Trophoblast cell (in vitro differentiated cells and primary cell): ENCODE results near the gene CLTB.

ENCODE experiments used
- DNase-seq, 2 donors: peaks; one replicate each; pipeline ENCODE4 v3.0.0-alpha.2; 2016
- H2AFZ ChIP-seq: 2 replicates; pipeline ENCODE4 v1.6.1; 2013; ENCODE audit warnings: low read length, moderate library complexity, mild to moderate bottlenecking; ENCODE audit not compliant: insufficient read depth, poor library complexity
- H2AK5ac ChIP-seq: 2 replicates; pipeline ENCODE4 v1.6.1; 2013; ENCODE audit warnings: mild to moderate bottlenecking, low read length
- H2BK120ac ChIP-seq: 2 replicates; pipeline ENCODE4 v1.6.1; 2013; ENCODE audit warnings: low read length, mild to moderate bottlenecking, moderate library complexity; ENCODE audit not compliant: insufficient read depth, poor library complexity
- H2BK12ac ChIP-seq: 2 replicates; pipeline ENCODE4 v1.6.1; 2013; ENCODE audit warnings: mild to moderate bottlenecking, low read length, moderate library complexity
- H2BK5ac ChIP-seq: 2 replicates; pipeline ENCODE4 v1.6.1; 2013; ENCODE audit warnings: low read length, low read depth, moderate library complexity, mild to moderate bottlenecking; ENCODE audit not compliant: poor library complexity
- H3K14ac ChIP-seq: 2 replicates; pipeline ENCODE4 v1.6.1; 2013; ENCODE audit warnings: mild to moderate bottlenecking, low read length
- H3K18ac ChIP-seq: 2 replicates; pipeline ENCODE4 v1.6.1; 2013; ENCODE audit warnings: mild to moderate bottlenecking, low read length
- H3K23ac ChIP-seq: 2 replicates; pipeline ENCODE4 v1.6.1; 2013; ENCODE audit warnings: low read length
- H3K27ac ChIP-seq: 2 replicates; pipeline ENCODE4 v1.5.1; 2013; ENCODE audit warnings: low read depth, mild to moderate bottlenecking, inconsistent platforms, low read length, moderate library complexity
- H3K27me3 ChIP-seq: 2 replicates; pipeline ENCODE4 v1.6.1; 2013; ENCODE audit warnings: inconsistent platforms, mild to moderate bottlenecking, low read length, moderate library complexity; ENCODE audit not compliant: insufficient read depth
- H3K36me3 ChIP-seq, 2 experiments: 1 replicate in 1 of 2; 2 replicates in 1 of 2; pipeline ENCODE4 v1.6.1; 2013; ENCODE audit warnings: low read length in 2 of 2, mild to moderate bottlenecking in 2 of 2, moderate library complexity in 1 of 2; ENCODE audit not compliant: insufficient read depth in 2 of 2, control insufficient read depth in 1 of 2
- H3K4ac ChIP-seq: 2 replicates; pipeline ENCODE4 v1.6.1; 2013; ENCODE audit warnings: low read depth, mild to moderate bottlenecking, low read length, moderate library complexity
- H3K4me1 ChIP-seq, 2 experiments: 1 replicate in 1 of 2; 2 replicates in 1 of 2; pipeline ENCODE4 v1.6.1; 2013; ENCODE audit warnings: low read length in 2 of 2, mild to moderate bottlenecking in 2 of 2, moderate library complexity in 1 of 2; ENCODE audit not compliant: insufficient read depth in 2 of 2, control insufficient read depth in 1 of 2
- H3K4me2 ChIP-seq: 2 replicates; pipeline ENCODE4 v1.6.1; 2013; ENCODE audit warnings: inconsistent platforms, mild to moderate bottlenecking, low read length, moderate library complexity
- H3K4me3 ChIP-seq: 2 replicates; pipeline ENCODE4 v1.5.1; 2013; ENCODE audit warnings: mild to moderate bottlenecking, low read depth, low read length, inconsistent platforms
- H3K79me1 ChIP-seq: one replicate; pipeline ENCODE4 v1.6.1; 2013; ENCODE audit warnings: low read length
- H3K79me2 ChIP-seq: 2 replicates; pipeline ENCODE4 v1.6.1; 2013; ENCODE audit warnings: low read length, mild to moderate bottlenecking; ENCODE audit not compliant: control insufficient read depth, insufficient read depth, poor library complexity
- H3K9ac ChIP-seq: 2 replicates; pipeline ENCODE4 v1.6.1; 2013; ENCODE audit warnings: mild to moderate bottlenecking, low read length
- H3K9me3 ChIP-seq: 2 replicates; pipeline ENCODE4 v1.6.1; 2013; ENCODE audit warnings: low read depth, mild to moderate bottlenecking, control low read depth, inconsistent platforms, low read length; ENCODE audit not compliant: insufficient read depth
- H4K12ac ChIP-seq: 2 replicates; pipeline ENCODE4 v1.6.1; 2013; ENCODE audit warnings: low read depth, mild to moderate bottlenecking, low read length, moderate library complexity
- H4K8ac ChIP-seq: 2 replicates; pipeline ENCODE4 v1.6.1; 2013; ENCODE audit warnings: low read depth, mild to moderate bottlenecking, low read length, moderate library complexity
- H4K91ac ChIP-seq: one replicate; pipeline ENCODE4 v1.6.1; 2013; ENCODE audit warnings: low read depth, mild to moderate bottlenecking, low read length, moderate library complexity
- WGBS: extraction: QIAGEN DNeasy Blood & Tissue Kit; methylation state at CpG from one replicate; pipeline ENCODE4 v1.1.7; 2013; ENCODE audit warnings: missing lambda C conversion rate; ENCODE audit not compliant: insufficient read length, insufficient coverage; ENCODE audit errors: extremely low coverage; 5-methylcytosine and 5-hydroxymethylcytosine counted together

CLTB gene

DNA sequence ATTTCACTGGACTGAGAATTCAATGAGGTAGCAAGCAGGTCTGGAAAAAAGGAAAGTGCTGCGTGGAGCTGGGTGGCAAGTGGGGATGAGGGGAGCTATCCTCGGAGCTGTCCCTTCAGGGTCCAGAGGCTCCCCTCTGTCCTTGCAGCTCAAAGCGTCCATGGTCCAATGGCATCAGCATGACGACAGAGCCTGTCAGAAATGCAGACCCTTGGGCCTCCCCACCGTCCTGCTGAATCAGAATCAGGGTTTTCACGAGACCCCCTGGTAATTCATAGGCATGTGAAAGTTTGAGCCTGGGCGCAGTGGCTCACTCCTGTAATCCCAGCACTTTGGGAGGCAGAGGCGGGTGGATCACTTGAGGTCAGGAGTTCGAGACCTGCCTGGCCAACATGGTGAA, 22.2 kb downstream of the CLTB start:
- Histone ChIP-seq H3K27me3 (no peaks in the 10 kb centered on the region), H3K79me2 (peaks cover 4% of the 10 kb centered on the region), H2BK12ac (no peak overlapping the region), H3K23ac (no peak overlapping the region), H2BK5ac (no peak overlapping the region), H3K36me3 (peaks cover 42 to 60% of the 10 kb centered on the region in 2 experiments), H3K9ac (no peak overlapping the region), H3K27ac (no peak overlapping the region), H3K14ac (no peak overlapping the region), H2BK120ac (no peak overlapping the region), H3K18ac (no peak overlapping the region), H4K12ac (no peak overlapping the region), H3K4ac (no peak overlapping the region), H3K9me3 (no peaks in the 10 kb centered on the region), H2AFZ (no peak overlapping the region), H3K4me1 (peaks cover 5 to 13% of the 10 kb centered on the region in 2 experiments), H2AK5ac (no peak overlapping the region), H3K4me3 (no peak overlapping the region), H3K4me2 (no peak overlapping the region), H4K8ac (no peak overlapping the region), H4K91ac (no peak overlapping the region), H3K79me1 (peaks cover 4% of the 10 kb centered on the region)
- DNase-seq = no peak
- WGBS = no CpG with 5 or more reads among the region's 9 CpGs

DNA sequence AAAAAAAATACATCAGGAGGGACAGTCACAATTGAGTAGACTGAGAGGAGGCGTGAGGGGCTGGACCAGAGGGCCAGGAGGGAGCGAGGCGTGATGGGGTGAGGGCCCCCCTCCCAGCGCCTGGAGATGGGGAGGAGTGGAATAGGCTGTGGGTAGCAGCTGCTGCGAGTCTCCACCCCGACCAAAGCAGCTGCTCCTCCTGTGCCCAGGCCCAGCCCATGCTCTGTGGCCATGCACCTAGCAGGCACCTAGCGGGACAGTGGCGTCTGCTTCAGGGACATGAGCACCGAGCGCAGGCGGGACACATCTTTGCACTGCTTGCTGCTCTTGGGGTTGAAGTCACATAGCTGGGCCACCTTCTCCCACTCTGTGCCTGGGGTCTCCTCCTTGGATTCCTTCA, 23.8 kb downstream of the CLTB start:
- Histone ChIP-seq H2BK120ac (no peak overlapping the region), H2AK5ac (no peak overlapping the region), H3K4me2 (no peak overlapping the region), H3K9ac (no peak overlapping the region), H3K27ac (no peak overlapping the region), H3K9me3 (no peaks in the 10 kb centered on the region), H3K14ac (no peak overlapping the region), H3K36me3 (peaks cover 37 to 52% of the 10 kb centered on the region in 2 experiments), H2BK12ac (no peak overlapping the region), H2AFZ (no peak overlapping the region), H3K79me1 (peaks cover 11% of the 10 kb centered on the region), H3K79me2 (peaks cover 11% of the 10 kb centered on the region), H4K91ac (no peak overlapping the region), H3K27me3 (no peaks in the 10 kb centered on the region), H3K23ac (no peak overlapping the region), H4K8ac (no peak overlapping the region), H2BK5ac (no peak overlapping the region), H4K12ac (no peak overlapping the region), H3K4ac (no peak overlapping the region), H3K18ac (no peak overlapping the region), H3K4me1 (peaks cover 5 to 12% of the 10 kb centered on the region in 2 experiments), H3K4me3 (no peak overlapping the region)
- DNase-seq = no peak
- no CpG with 5 or more reads among the region's 11 CpGs for WGBS

- peaks cover 11% of the 10 kb centered on the region for H3K79me2 ChIP-seq
- H3K27ac ChIP-seq = no peak overlapping the region
- no peak overlapping the region for H3K9ac ChIP-seq
- peaks cover 5 to 15% of the 10 kb centered on the region in 2 experiments for H3K4me1 ChIP-seq
- H2BK12ac ChIP-seq = no peak overlapping the region
- no peak overlapping the region for H3K4ac ChIP-seq
- no peak overlapping the region for H2BK120ac ChIP-seq
- H2BK5ac ChIP-seq = no peak overlapping the region
- no peak overlapping the region for H3K23ac ChIP-seq
- no peaks in the 10 kb centered on the region for H3K9me3 ChIP-seq
- H4K8ac ChIP-seq = no peak overlapping the region
- H3K36me3 ChIP-seq = peaks cover 34 to 48% of the 10 kb centered on the region in 2 experiments
- H4K91ac ChIP-seq = no peak overlapping the region
- H2AFZ ChIP-seq = no peak overlapping the region
- no peak overlapping the region for H4K12ac ChIP-seq
- H3K14ac ChIP-seq = no peak overlapping the region
- H3K4me3 ChIP-seq = no peak overlapping the region
- H2AK5ac ChIP-seq = no peak overlapping the region
- H3K4me2 ChIP-seq = no peak overlapping the region
- H3K27me3 ChIP-seq = no peaks in the 10 kb centered on the region
- WGBS = no CpG with 5 or more reads among the region's 4 CpGs
- no peak overlapping the region for H3K18ac ChIP-seq
- peaks cover 11% of the 10 kb centered on the region for H3K79me1 ChIP-seq
- DNase-seq = no peak
These were observed 24.3 kb downstream of the CLTB start for GRCh38 chr5:176391999-176392398.

GRCh38 chr5:176391479-176391878, 24.9 kb downstream of the CLTB start:
- H3K4me1 ChIP-seq = peaks cover 0 to 10% of the 10 kb centered on the region in 2 experiments

More at GRCh38 chr5:176391479-176391878, 24.9 kb downstream of the CLTB start:
- no peak overlapping the region for H4K8ac ChIP-seq
- no peak overlapping the region for H3K27ac ChIP-seq
- no peak for DNase-seq
- H3K9ac ChIP-seq = no peak overlapping the region
- H3K23ac ChIP-seq = no peak overlapping the region
- no CpG with 5 or more reads among the region's 4 CpGs for WGBS
- no peak overlapping the region for H3K4me2 ChIP-seq
- no peak overlapping the region for H2AFZ ChIP-seq
- H2BK5ac ChIP-seq = no peak overlapping the region
- H4K12ac ChIP-seq = no peak overlapping the region
- H3K79me1 ChIP-seq = peaks cover 9% of the 10 kb centered on the region
- peaks cover 11% of the 10 kb centered on the region for H3K79me2 ChIP-seq
- H3K4me3 ChIP-seq = no peak overlapping the region
- no peak overlapping the region for H3K4ac ChIP-seq
- H3K14ac ChIP-seq = no peak overlapping the region
- H3K36me3 ChIP-seq = peaks cover 31 to 46% of the 10 kb centered on the region in 2 experiments
- no peak overlapping the region for H3K18ac ChIP-seq
- no peak overlapping the region for H2AK5ac ChIP-seq
- no peaks in the 10 kb centered on the region for H3K27me3 ChIP-seq
- H3K9me3 ChIP-seq = no peaks in the 10 kb centered on the region
- H2BK12ac ChIP-seq = no peak overlapping the region
- H2BK120ac ChIP-seq = no peak overlapping the region
- no peak overlapping the region for H4K91ac ChIP-seq
